ENCODE measurements around the gene TTC19.

Gene TTC19

DNA sequence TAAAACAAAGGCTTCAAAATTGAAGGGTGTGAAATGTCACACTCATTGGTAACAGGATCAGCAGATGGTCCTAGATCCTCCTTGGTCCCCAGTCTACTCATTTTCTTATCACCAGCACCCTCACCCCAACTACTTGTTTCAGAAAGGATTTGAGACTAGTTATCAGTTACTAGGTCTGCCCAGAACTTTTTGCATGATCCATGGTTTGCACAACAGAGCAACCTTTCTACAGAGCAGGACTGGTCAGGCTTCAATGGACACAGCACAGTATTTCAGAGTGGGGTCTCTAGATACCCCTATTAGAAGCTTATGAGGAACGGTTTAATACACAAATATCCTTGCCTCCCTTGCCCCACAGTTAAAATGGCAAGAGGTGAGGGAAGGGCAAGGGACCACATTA is 25.6 kb downstream of the TTC19 start:
- no peaks in the 10 kb centered on the region for H3F3A ChIP-seq (ENCODE audit: low read depth)
- no peak overlapping the region for H3K4me2 ChIP-seq (ENCODE audit: low read depth, low read length, poor library complexity, severe bottlenecking)
- no peaks in the 10 kb centered on the region for H3K9me3 ChIP-seq (ENCODE audit: insufficient read depth, low read depth, low read length)
- TF ChIP-seq, protein P1, sequence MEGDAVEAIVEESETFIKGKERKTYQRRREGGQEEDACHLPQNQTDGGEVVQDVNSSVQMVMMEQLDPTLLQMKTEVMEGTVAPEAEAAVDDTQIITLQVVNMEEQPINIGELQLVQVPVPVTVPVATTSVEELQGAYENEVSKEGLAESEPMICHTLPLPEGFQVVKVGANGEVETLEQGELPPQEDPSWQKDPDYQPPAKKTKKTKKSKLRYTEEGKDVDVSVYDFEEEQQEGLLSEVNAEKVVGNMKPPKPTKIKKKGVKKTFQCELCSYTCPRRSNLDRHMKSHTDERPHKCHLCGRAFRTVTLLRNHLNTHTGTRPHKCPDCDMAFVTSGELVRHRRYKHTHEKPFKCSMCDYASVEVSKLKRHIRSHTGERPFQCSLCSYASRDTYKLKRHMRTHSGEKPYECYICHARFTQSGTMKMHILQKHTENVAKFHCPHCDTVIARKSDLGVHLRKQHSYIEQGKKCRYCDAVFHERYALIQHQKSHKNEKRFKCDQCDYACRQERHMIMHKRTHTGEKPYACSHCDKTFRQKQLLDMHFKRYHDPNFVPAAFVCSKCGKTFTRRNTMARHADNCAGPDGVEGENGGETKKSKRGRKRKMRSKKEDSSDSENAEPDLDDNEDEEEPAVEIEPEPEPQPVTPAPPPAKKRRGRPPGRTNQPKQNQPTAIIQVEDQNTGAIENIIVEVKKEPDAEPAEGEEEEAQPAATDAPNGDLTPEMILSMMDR (conservative IDR thresholded peaks at IDR 0.05; ENCODE audit: low read length), result no peak
- no peak for TF ChIP-seq EZH2phosphoT487 (IDR thresholded peaks at IDR 0.05; ENCODE audit: borderline replicate concordance)
- no peaks in the 10 kb centered on the region for H3K4me1 ChIP-seq (ENCODE audit: insufficient read depth, low read length, poor library complexity, severe bottlenecking)
- no peaks in the 10 kb centered on the region for H3K9me2 ChIP-seq (replicated peaks; ENCODE audit: low read depth, low read length)
- no peak overlapping the region for H3K4me3 ChIP-seq (ENCODE audit: low read length, poor library complexity, severe bottlenecking)
- H2AFZ ChIP-seq (ENCODE audit: low read length), result no peak overlapping the region
- H3K36me3 ChIP-seq (ENCODE audit: insufficient read depth, low read length), result peaks cover 77% of the 10 kb centered on the region
- no peaks in the 10 kb centered on the region for H3K27me3 ChIP-seq (ENCODE audit: insufficient read depth, low read length, poor library complexity, severe bottlenecking)
- peaks cover 17% of the 10 kb centered on the region; the same call in 1 of the 2 replicates for H3K79me2 ChIP-seq (ENCODE audit: insufficient read depth, low read length)
- H4K20me1 ChIP-seq (ENCODE audit: insufficient read depth, low read length, poor library complexity, severe bottlenecking), result peaks cover 16% of the 10 kb centered on the region
- H3K9ac ChIP-seq (ENCODE audit: low read depth, low read length, poor library complexity, severe bottlenecking), result no peak overlapping the region

DNA sequence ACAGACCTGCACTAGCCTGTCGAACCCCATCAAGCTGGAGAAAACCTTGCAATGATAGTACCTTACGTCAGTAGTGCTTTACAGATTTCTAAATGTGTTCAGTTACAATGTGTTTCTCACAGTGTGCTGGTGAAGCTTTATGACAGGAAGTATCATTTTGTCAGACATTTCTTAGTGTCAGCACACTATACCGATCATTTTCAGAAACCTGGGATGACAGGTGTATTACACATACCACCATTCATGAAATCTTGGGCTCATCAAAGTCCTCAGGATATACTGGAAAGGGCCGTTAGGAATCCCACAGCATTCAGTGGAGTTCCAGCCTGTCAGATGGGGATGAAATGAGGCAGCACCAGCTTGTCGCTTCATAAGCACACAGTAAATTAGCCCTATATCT is 27.3 kb downstream of the TTC19 start:
- H3K27me3 ChIP-seq (ENCODE audit: insufficient read depth, low read length, poor library complexity, severe bottlenecking), result no peaks in the 10 kb centered on the region
- H3K4me1 ChIP-seq (ENCODE audit: insufficient read depth, low read length, poor library complexity, severe bottlenecking), result no peaks in the 10 kb centered on the region
- H4K20me1 ChIP-seq (ENCODE audit: insufficient read depth, low read length, poor library complexity, severe bottlenecking), result peaks cover 16% of the 10 kb centered on the region
- H3K9me3 ChIP-seq (ENCODE audit: insufficient read depth, low read depth, low read length), result no peaks in the 10 kb centered on the region
- TF ChIP-seq EZH2phosphoT487 (IDR thresholded peaks at IDR 0.05; ENCODE audit: borderline replicate concordance), result no peak
- TF ChIP-seq, protein P1 (conservative IDR thresholded peaks at IDR 0.05; ENCODE audit: low read length), result no peak
- peaks cover 93% of the 10 kb centered on the region for H3K36me3 ChIP-seq (ENCODE audit: insufficient read depth, low read length)
- H2AFZ ChIP-seq (ENCODE audit: low read length), result no peak overlapping the region
- no peaks in the 10 kb centered on the region for H3F3A ChIP-seq (ENCODE audit: low read depth)
- H3K4me3 ChIP-seq (ENCODE audit: low read length, poor library complexity, severe bottlenecking), result no peak overlapping the region
- H3K9me2 ChIP-seq (replicated peaks; ENCODE audit: low read depth, low read length), result no peaks in the 10 kb centered on the region
- peaks cover 6% of the 10 kb centered on the region; the same call in 1 of the 2 replicates for H3K79me2 ChIP-seq (ENCODE audit: insufficient read depth, low read length)
- H3K9ac ChIP-seq (ENCODE audit: low read depth, low read length, poor library complexity, severe bottlenecking), result no peak overlapping the region
- no peak overlapping the region for H3K4me2 ChIP-seq (ENCODE audit: low read depth, low read length, poor library complexity, severe bottlenecking)

DNA sequence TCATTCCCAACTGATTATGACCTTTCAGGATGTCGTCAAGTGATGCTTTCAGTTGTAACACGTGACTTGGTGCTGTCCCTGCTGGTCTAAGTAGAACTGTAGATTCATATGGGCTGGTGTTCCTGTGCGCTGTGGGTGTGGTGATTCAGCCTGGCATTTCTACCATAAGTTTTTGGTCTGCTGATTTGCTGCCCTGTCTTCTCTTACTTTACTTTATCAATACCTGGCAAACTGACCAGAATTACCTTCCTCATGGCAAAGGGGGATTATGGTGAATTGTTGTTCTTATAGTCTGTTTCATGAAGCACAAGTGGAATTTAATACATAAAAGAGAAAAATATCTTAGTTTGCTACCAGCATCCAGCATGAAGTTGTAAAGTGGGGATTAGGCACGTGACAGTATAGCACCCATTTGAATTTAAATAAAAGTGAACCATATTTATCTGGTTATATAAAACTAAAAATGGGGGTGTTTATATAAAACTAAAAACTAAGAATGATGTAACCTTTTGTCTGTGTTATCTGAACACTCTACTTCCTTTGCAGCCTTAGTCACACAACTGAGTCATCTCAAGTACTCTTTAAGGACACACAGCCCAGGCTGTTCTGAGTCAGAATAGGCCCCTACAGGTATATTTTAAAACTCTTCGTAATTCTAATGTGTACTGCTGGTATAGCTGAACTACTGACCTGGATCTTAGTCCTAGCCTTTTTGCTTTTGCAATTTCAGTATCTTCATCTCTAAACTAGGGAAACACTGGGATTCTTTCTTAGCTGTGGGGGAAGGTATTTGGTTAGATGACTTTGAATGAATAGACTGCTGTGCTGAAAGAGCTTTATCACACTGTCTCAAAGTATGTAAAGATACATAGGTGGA is 28.3 kb downstream of the TTC19 start:
- H3K79me2 ChIP-seq (ENCODE audit: insufficient read depth, low read length), result no peaks in the 10 kb centered on the region
- no peaks in the 10 kb centered on the region for H3K9me3 ChIP-seq (ENCODE audit: insufficient read depth, low read depth, low read length)
- no peaks in the 10 kb centered on the region for H3K4me1 ChIP-seq (ENCODE audit: insufficient read depth, low read length, poor library complexity, severe bottlenecking)
- no peaks in the 10 kb centered on the region for H3F3A ChIP-seq (ENCODE audit: low read depth)
- H3K9ac ChIP-seq (ENCODE audit: low read depth, low read length, poor library complexity, severe bottlenecking), result no peak overlapping the region
- H3K9me2 ChIP-seq (replicated peaks; ENCODE audit: low read depth, low read length), result no peaks in the 10 kb centered on the region
- no peak overlapping the region for H3K4me3 ChIP-seq (ENCODE audit: low read length, poor library complexity, severe bottlenecking)
- TF ChIP-seq EZH2phosphoT487 (IDR thresholded peaks at IDR 0.05; ENCODE audit: borderline replicate concordance), result no peak
- TF ChIP-seq, protein P1 (conservative IDR thresholded peaks at IDR 0.05; ENCODE audit: low read length), result no peak
- peaks cover 94% of the 10 kb centered on the region for H3K36me3 ChIP-seq (ENCODE audit: insufficient read depth, low read length)
- H2AFZ ChIP-seq (ENCODE audit: low read length), result no peak overlapping the region
- peaks cover 8% of the 10 kb centered on the region for H4K20me1 ChIP-seq (ENCODE audit: insufficient read depth, low read length, poor library complexity, severe bottlenecking)
- H3K4me2 ChIP-seq (ENCODE audit: low read depth, low read length, poor library complexity, severe bottlenecking), result no peak overlapping the region
- H3K27me3 ChIP-seq (ENCODE audit: insufficient read depth, low read length, poor library complexity, severe bottlenecking), result no peaks in the 10 kb centered on the region

Data from Loucy (cell line).